Endothelial cell (in vitro differentiated cells): ENCODE measurements around the gene GAS7. TPM values are rescaled to one million over a fixed set of nuclear protein-coding genes. Genes with fewer than 3 reads are reported as not detected.
A peak's percentile ranks its signal among the peaks of the same experiment; 100 is the strongest.

Experiments
- DNase-seq: peaks from one replicate; pipeline ENCODE4 v3.0.0; 2021; ENCODE audit warnings: low spot score
- H3K27ac Mint-ChIP-seq: one replicate; pipeline ENCODE4 v1.8.0; 2021; ENCODE audit warnings: mixed read lengths, inconsistent platforms; ENCODE audit not compliant: unreplicated experiment
- H3K27me3 Mint-ChIP-seq: one replicate; pipeline ENCODE4 v1.8.0; 2021; ENCODE audit warnings: mild to moderate bottlenecking, moderate library complexity, mixed read lengths, inconsistent platforms; ENCODE audit not compliant: unreplicated experiment
- H3K36me3 Mint-ChIP-seq: one replicate; pipeline ENCODE4 v1.8.0; 2021; ENCODE audit warnings: mild to moderate bottlenecking, low read depth, mixed read lengths, inconsistent platforms; ENCODE audit not compliant: unreplicated experiment
- H3K4me1 Mint-ChIP-seq: one replicate; pipeline ENCODE4 v1.8.0; 2021; ENCODE audit warnings: mild to moderate bottlenecking, mixed read lengths, inconsistent platforms; ENCODE audit not compliant: unreplicated experiment
- H3K4me3 Mint-ChIP-seq: one replicate; pipeline ENCODE4 v1.8.0; 2021; ENCODE audit warnings: mild to moderate bottlenecking, mixed read lengths, inconsistent platforms; ENCODE audit not compliant: unreplicated experiment
- H3K9me3 Mint-ChIP-seq: one replicate; pipeline ENCODE4 v1.8.0; 2021; ENCODE audit warnings: mixed read lengths, inconsistent platforms; ENCODE audit not compliant: unreplicated experiment
- CTCF ChIP-seq: fragments of 200-600 bp; sonication (generic); IDR thresholded peaks from one replicate; pipeline ENCODE4 v1.5.0; 2021; ENCODE audit warnings: antibody characterized with exemption; ENCODE audit not compliant: unreplicated experiment
- total RNA-seq: library from RNA; stranded (reverse); fragmentation: NEBNext Ultra II Directional; extraction: Animal tissue kit (Norgen Biotek cat#: 25700); gene quantifications from one replicate; pipeline ENCODE4 v1.2.1, GENCODE V29; 2021; ENCODE audit not compliant: unreplicated experiment

Gene GAS7
- total RNA-seq, 1 donor from 2014 or later: 7.0 TPM

GRCh38 chr17:9917801-9918200 lies 280.6 kb downstream of the GAS7 start:
- Mint-ChIP-seq H3K4me1 (no peaks in the 10 kb centered on the region), H3K27me3 (peaks cover 5% of the 10 kb centered on the region), H3K4me3 (peak overlapping the region; percentile 59), H3K9me3 (no peaks in the 10 kb centered on the region), H3K27ac (no peak overlapping the region), H3K36me3 (peaks cover 9% of the 10 kb centered on the region)
- no peak for TF ChIP-seq CTCF
- DNase-seq: no peak

GRCh38 chr17:9917131-9917530 lies 281.3 kb downstream of the GAS7 start:
- Mint-ChIP-seq H3K36me3 (peaks cover 9% of the 10 kb centered on the region), H3K4me1 (no peaks in the 10 kb centered on the region), H3K9me3 (no peaks in the 10 kb centered on the region), H3K4me3 (no peak overlapping the region), H3K27ac (no peak overlapping the region), H3K27me3 (peaks cover 5% of the 10 kb centered on the region)
- no peak for TF ChIP-seq CTCF
- DNase-seq: no peak

- no peak for TF ChIP-seq CTCF
- no peak overlapping the region for H3K4me3 Mint-ChIP-seq
- H3K9me3 Mint-ChIP-seq: no peaks in the 10 kb centered on the region
- DNase-seq: no peak
- H3K4me1 Mint-ChIP-seq: no peaks in the 10 kb centered on the region
- H3K36me3 Mint-ChIP-seq: peaks cover 9% of the 10 kb centered on the region
- H3K27me3 Mint-ChIP-seq: peaks cover 5% of the 10 kb centered on the region
- no peak overlapping the region for H3K27ac Mint-ChIP-seq
Measured at GRCh38 chr17:9916108-9916507, 282.3 kb downstream of the GAS7 start.

- peaks cover 9% of the 10 kb centered on the region for H3K36me3 Mint-ChIP-seq
- H3K4me1 Mint-ChIP-seq: no peaks in the 10 kb centered on the region
- no peak for DNase-seq
- TF ChIP-seq CTCF: no peak
- H3K9me3 Mint-ChIP-seq: no peaks in the 10 kb centered on the region
- no peak overlapping the region for H3K4me3 Mint-ChIP-seq
- H3K27me3 Mint-ChIP-seq: peaks cover 3% of the 10 kb centered on the region
- no peak overlapping the region for H3K27ac Mint-ChIP-seq
Measured at GRCh38 chr17:9913476-9913875, 284.9 kb downstream of the GAS7 start.

- no peak for DNase-seq
- Mint-ChIP-seq H3K9me3 (no peaks in the 10 kb centered on the region), H3K4me1 (no peaks in the 10 kb centered on the region), H3K27me3 (peaks cover 3% of the 10 kb centered on the region), H3K4me3 (no peak overlapping the region), H3K36me3 (peaks cover 6% of the 10 kb centered on the region), H3K27ac (no peak overlapping the region)
- no peak for TF ChIP-seq CTCF
Measured at GRCh38 chr17:9912121-9913099, 286.0 kb downstream of the GAS7 start.
